ENCODE data around the gene MACROH2A1.

Gene MACROH2A1

DNA sequence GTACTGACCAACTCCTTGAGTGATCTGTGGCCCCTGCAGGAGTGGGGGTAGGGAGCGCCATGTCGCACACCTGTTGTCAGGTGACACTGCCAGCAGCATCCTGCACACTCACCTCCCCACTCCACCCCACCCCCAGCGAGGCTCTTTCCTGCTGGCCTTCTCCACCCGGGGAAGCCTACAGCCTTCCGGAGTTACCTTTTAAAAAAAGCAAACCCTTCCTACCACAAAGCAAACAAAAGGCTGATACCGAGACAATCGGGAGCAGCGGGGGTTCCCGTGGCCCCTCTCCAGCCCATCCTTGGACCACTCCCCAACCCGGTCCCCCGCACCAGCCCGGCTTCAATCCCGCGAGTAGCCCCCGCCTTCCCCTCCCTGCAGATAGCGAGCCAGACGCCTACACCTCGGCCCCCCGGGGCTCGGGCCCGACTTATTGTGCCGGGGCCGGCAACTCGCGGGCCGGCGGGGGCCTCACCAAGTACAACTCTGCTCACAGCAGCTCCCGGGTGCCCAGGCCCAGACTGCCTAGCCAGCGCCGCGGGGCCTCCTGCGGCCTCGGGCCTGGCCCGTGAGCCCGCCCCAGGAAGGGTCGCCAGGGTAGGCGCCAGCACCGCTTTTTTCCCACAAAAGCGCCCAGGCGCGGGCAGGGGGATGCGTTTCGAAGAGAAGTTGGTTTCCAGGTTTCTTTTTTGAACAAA lies 724 bp downstream of the MACROH2A1 start:
- peak; percentile 70 to 74 for DNase-seq
- no peak for TF ChIP-seq POLR2A (IDR thresholded peaks at IDR 0.05; ENCODE audit: low read length)
- no peak for TF ChIP-seq GATA1 (IDR thresholded peaks at IDR 0.05; ENCODE audit: low read depth, low read length)

DNA sequence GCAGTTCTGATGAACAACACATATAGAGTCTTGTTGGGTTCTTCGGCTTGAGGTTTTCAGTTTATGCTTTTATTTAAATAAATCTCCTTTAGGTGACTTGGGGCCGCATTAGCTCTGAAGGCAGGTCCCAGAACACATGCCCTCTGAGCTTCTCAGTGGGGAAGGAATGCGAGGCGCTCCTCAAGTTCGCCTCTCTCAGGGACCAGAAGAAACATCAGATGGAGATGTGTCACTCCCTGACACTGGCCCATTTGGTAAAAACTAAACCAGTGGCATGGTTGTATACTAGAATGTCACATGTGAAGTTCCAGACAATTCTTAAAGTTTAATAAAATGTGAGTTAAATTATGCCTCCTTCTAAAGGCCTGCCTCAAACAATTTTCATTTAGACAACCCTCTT lies 1.9 kb downstream of the MACROH2A1 start:
- no peak for DNase-seq
- TF ChIP-seq POLR2A (IDR thresholded peaks at IDR 0.05; ENCODE audit: low read length) = no peak
- TF ChIP-seq GATA1 (IDR thresholded peaks at IDR 0.05; ENCODE audit: low read depth, low read length) = no peak

DNA sequence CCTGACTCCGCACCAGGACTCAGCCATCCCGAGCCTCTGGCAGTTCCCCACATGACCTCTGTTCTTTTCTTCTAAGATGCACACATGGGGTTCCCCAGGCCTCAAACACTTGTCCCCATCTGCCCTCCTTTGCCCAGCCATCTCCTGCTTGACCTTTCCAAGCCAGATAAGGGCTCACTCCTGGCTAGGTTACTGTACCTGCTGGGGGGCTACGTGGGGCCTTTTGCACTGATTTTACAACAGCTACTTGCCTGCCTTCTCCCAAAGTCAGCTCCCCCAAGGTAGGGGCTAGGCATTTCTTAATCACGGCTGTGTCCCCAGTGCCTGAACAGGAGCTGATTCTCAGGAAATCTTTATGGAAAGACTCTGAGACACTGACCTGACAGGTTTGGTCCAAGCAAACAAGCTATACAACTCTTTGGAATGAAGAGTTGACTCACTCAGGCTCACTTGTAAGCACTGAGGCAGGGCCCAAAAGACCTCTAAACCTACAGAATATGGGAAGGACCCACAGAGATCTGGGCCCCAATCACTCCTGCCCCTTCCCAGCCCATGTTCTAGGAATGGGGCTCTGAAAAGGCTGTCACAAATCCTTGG lies 2.5 kb downstream of the MACROH2A1 start:
- DNase-seq = peak in 1 of 2 experiments; percentile 27
- TF ChIP-seq POLR2A (IDR thresholded peaks at IDR 0.05; ENCODE audit: low read length) (no peak), GATA1 (IDR thresholded peaks at IDR 0.05; ENCODE audit: low read depth, low read length) (no peak)

DNA sequence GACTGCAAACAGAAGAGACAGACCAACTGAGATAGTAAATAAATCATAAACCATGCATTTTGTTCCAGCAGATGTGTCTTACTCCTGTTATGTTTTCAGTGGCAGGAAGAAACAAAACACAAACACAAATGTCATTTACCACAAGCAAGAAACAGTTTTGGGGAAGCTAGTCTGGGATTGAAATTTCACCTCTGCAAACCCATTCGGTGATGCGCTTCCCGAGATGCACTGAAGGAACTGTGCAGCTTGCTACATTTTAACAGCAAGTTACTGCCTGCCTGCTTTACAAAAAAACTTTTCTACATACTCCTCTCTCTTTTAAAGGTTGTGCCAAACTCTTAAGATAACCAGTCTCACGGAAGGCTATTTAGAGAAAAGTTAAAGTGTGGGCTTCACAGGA lies 3.2 kb downstream of the MACROH2A1 start:
- no peak for TF ChIP-seq POLR2A (IDR thresholded peaks at IDR 0.05; ENCODE audit: low read length)
- TF ChIP-seq GATA1 (IDR thresholded peaks at IDR 0.05; ENCODE audit: low read depth, low read length) = no peak
- DNase-seq = no peak

DNA sequence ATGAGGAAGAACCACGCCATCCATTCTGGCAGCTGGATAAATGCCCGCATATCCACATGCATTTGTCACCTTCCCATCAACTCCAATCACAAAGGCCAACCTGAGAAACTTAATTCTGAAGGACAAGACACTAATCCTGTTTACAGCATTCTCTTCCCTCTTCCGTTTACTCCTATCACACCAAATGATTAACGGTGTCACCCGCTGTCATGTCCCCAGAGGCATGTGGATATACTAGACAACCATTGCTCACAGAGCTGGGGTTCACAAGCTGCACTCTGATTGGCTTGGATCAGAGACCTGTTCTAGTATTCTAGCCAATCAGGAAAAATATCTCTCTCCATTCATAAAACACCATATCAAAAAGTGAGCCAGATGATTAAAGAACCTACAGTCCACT lies 3.6 kb downstream of the MACROH2A1 start:
- DNase-seq = peak; percentile 30 to 45
- no peak for TF ChIP-seq GATA1 (IDR thresholded peaks at IDR 0.05; ENCODE audit: low read depth, low read length)
- no peak for TF ChIP-seq POLR2A (IDR thresholded peaks at IDR 0.05; ENCODE audit: low read length)

GRCh38 chr5:135394095-135394494 lies 4.9 kb downstream of the MACROH2A1 start:
- TF ChIP-seq POLR2A (IDR thresholded peaks at IDR 0.05; ENCODE audit: low read length) (no peak), GATA1 (IDR thresholded peaks at IDR 0.05; ENCODE audit: low read depth, low read length) (no peak)
- DNase-seq = no peak

DNA sequence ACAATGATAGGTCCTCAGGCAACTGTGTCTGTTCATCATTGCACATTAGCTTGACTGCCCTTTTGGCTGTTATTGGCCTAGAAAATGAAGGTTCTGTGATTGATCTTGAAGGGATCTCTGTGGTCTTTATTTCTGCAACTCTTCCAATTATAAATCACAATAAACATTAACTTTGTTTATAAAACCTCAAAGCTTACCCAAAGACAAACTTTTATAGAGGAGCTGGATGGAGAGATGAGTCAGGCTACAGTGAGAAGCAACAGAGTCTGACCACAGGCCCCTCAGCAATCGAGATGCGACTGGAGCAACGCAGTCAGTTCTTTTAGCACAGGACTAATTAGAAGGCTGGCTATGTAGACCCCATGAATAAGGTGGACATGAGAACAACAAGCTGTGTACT lies 5.3 kb downstream of the MACROH2A1 start:
- no peak for DNase-seq
- no peak for TF ChIP-seq GATA1 (IDR thresholded peaks at IDR 0.05; ENCODE audit: low read depth, low read length)
- TF ChIP-seq POLR2A (IDR thresholded peaks at IDR 0.05; ENCODE audit: low read length) = no peak

DNA sequence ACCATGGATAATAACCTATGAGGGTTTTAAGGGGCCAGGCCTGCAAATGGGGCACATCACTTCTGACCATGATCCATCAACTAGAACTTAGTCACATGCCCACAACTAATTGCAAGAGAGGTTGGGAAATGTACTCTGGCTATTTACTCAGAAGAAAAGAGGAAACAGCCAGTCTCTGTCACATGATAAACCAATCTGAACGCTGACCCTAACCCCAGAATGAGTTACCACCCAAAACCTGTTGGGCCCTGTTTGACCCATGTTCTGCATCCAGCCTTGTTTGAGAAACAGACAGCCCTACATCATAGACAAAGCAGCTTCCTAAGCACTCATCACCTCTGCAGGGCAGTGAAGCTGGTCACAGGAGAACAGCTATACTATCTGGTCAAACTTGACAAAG lies 5.8 kb downstream of the MACROH2A1 start:
- DNase-seq = no peak
- no peak for TF ChIP-seq GATA1 (IDR thresholded peaks at IDR 0.05; ENCODE audit: low read depth, low read length)
- TF ChIP-seq POLR2A (IDR thresholded peaks at IDR 0.05; ENCODE audit: low read length) = no peak

DNA sequence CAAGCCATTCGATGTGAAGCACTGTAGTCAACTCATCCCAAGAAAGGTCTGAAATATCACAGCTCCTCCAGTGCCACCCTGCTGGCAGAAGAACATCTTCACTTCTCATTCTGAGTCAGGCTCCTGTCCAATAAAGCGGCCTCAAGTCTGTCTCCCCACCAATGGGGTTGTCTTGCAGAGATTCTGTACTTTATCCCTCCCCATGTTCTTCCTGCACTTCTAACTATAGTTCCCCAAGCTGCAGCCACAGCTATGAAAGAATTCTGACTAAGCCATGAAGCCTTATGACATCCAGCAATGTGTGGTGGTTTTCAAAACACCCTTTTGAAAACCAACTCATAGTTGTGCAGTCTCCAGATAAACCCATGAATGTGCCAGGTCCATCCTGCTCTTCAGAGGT lies 6.8 kb downstream of the MACROH2A1 start:
- TF ChIP-seq POLR2A (IDR thresholded peaks at IDR 0.05; ENCODE audit: low read length) = no peak
- TF ChIP-seq GATA1 (IDR thresholded peaks at IDR 0.05; ENCODE audit: low read depth, low read length) = no peak
- no peak for DNase-seq

GRCh38 chr5:135391869-135392255 lies 7.2 kb downstream of the MACROH2A1 start:
- no peak for DNase-seq

DNA sequence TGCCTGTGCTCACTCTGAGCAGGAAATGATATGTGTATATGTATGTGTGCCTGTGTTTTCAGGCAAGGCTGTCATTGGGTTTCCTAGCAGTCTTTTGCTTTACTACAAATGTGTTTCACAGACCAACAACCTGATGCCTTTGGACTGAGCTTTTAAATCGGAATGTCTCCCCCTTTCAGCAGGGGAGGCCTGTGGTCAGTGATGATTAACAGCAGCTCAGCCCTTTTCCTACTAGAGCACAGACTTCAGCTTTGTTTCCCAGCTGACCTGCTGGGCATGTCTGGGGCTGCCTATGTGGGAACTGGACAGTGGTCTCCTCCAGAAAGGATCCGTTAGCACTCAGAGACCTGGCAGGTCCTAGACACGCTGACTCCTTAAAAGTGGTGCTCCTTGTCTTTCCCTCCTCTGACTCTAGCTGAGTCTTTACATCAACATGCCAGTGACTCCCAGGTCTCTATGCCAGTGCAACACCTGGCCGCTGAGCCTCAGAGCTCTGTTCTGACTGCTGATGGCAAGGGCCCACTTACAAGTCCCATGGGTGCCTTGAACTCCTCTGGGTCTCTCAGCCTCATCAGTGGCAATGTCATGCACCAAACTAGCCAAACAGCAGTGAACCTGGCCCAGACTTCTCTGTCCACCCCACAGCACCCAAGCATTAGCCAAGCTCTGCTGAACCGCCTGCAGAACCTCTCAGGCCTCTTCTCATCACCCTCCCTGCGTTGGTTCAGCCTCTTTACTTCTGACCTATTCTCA lies 7.7 kb downstream of the MACROH2A1 start:
- TF ChIP-seq POLR2A (IDR thresholded peaks at IDR 0.05; ENCODE audit: low read length) (no peak), GATA1 (IDR thresholded peaks at IDR 0.05; ENCODE audit: low read depth, low read length) (no peak)
- DNase-seq = no peak

More at GRCh38 chr5:135391869-135392255, 7.2 kb downstream of the MACROH2A1 start:
- no peak for TF ChIP-seq POLR2A (IDR thresholded peaks at IDR 0.05; ENCODE audit: low read length)
- TF ChIP-seq GATA1 (IDR thresholded peaks at IDR 0.05; ENCODE audit: low read depth, low read length) = no peak

DNA sequence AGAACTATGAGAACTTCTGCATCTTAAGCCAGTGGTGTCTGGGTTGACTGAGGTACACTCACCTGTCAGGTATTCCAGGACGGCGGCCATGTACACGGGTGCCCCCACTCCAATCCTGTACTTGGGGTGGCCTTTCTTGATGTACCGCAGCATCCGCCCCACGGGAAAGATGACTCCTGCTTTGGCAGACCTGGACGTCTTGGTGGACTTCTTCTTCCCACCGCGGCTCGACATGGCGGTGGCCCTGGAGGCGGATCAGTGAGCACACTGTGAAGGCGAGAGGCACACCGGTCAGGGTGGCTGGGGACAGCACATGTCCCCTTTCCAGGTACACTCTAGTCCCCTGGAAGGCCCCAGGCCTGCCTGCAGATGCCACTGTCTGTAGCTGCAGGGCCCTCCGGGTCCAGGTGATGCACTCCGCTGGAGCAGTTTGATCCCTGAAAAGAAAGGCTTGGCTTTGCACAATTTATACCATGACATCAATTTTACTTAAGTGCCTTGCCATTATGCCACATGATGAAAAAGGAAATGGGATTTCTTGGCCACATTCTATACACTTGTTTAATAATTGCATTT lies 10.1 kb downstream of the MACROH2A1 start:
- DNase-seq = no peak
- TF ChIP-seq GATA1 (IDR thresholded peaks at IDR 0.05; ENCODE audit: low read depth, low read length) (no peak), POLR2A (IDR thresholded peaks at IDR 0.05; ENCODE audit: low read length) (no peak)

- TF ChIP-seq GATA1 (IDR thresholded peaks at IDR 0.05; ENCODE audit: low read depth, low read length) = no peak
These were observed 11.4 kb downstream of the MACROH2A1 start for GRCh38 chr5:135387629-135387960.

GRCh38 chr5:135386886-135387628 lies 12.0 kb downstream of the MACROH2A1 start:
- TF ChIP-seq GATA1 (IDR thresholded peaks at IDR 0.05; ENCODE audit: low read depth, low read length) = no peak
- TF ChIP-seq POLR2A (IDR thresholded peaks at IDR 0.05; ENCODE audit: low read length) = no peak
- DNase-seq = peak; percentile 95 to 96

More at GRCh38 chr5:135387629-135387960, 11.4 kb downstream of the MACROH2A1 start:
- peak; percentile 51 to 58 for DNase-seq
